NCI-H748 (cell line): Measurements from ENCODE around the gene GLP2R.

Experiments used
- DNase-seq: peaks from one replicate; lab custom pipeline; 2025; ENCODE audit not compliant: unreplicated experiment; lab: John Stamatoyannopoulos, UW

Gene GLP2R

DNA sequence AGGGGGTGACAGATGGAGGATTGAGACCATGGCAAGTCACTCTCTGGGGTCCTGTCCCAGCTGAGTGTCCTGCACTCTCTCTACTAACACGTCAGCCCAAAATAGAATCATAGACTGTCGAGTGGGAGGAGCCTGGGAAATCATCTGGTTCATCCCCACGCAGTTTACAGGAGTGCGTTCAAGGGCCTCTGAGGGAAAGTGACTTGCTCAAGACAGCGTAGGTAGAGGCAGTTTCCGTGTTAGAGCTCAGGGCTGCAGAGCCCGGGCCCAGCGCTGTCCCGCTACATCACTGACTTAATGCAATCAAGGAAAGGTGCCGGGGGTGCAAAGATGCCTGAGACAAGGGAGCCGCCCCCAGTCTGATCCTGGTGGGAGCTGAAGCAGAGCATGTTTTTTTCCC is 14.2 kb upstream of the GLP2R start:
- no peak for DNase-seq

DNA sequence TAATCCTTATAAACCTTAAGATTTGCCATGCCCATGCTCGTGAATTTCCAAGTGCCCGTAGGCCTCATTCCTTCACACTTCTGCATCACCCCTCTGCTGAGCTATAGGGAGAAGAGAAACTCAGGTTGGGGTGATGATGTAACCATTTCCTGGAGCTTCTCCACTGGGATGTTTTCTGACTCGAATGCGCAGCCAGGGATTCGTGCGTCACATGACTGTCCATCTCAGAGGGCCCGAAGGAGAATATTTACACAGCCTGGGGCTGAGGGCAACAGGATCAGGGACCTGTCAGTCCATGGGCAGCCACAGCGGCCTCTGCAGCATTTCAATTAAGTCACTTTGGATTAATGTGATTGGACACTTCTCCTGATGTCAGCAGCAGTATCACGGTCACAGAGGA is 12.6 kb upstream of the GLP2R start:
- no peak for DNase-seq

DNA sequence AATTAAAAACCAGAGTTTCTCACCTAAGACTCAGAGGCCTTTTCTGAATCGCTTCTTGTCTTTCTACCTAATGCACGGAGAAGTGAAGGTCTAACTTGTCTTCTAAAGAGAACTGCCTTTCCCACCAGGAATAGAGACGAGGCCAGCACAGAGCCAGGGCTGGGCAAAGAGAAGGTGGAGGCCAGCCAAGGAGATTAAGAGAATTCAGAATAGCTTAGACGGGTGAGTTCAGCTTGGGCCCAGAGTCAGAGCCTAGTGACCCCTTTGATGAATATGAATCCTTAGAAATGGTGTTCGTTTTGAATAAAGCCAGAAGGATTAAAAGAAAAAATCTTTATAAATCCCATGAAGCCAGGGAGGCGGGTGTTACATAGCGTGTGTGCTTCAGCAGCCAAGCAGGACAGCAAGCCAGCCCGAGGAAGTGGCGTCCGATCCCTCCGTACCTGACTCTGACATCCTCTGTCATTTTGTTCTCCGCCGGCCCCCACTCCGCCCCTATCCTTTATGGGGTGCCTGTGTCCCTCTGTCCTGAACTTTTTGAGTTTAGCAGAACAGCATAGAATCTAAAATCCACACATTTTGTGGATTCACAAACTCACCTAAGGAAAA is 11.3 kb upstream of the GLP2R start:
- DNase-seq: no peak

DNA sequence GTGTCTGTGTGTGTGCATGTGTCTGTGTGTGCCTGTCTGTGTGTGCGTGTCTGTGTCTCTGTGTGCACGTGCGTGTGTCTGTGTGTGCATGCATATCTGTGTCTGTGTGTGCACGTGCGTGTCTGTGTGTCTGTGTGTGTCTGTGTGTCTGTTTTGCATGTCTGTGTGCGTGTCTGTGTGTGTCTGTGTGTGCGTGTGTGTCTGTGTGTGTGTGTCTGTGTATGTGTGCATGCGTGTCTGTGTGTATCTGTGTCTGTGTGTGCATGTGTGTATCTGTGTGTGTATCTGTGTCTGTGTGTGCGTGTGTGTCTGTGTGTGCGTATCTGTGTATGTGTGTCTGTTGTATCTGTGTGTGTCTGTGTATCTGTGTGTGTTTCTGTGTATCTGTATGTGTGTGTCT is 9.3 kb upstream of the GLP2R start:
- no peak for DNase-seq

DNA sequence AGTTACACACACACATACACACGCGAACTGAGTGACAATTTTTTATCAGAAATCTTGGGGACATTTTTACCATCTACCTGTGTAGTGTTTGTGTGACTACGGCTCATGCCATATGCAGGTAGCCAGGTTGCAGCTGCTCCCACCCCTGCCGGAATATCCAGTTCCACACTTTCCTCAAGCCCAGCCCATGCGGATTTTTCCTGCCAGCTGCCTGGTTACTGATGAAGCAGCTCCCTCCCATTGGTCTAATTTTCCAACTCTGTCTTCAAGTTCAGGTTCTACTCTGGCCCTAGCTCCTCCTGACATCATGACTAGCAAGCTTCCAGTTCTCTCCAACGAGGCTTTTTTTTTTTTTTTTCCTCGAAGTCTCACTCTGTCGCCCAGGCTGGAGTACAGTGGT is 8.6 kb upstream of the GLP2R start:
- no peak for DNase-seq

DNA sequence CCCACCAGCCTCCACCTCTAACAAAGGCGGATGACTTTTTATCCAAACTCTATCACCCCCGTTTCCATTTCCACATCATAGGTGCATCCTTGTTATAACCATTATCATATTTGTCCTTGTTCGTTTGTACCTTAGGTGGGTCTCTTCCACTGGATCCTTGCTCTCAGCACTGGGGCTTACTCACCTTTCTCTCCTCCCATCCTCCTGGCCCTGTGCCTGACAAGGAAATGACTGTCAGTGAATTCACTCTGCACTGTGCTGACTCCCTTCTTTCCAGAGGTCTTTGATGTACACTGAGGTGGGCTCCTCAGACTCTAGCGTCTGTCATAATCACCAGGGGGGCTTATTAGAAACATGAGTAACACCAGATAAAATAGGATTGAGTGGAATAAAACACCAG is 7.0 kb upstream of the GLP2R start:
- no peak for DNase-seq

DNA sequence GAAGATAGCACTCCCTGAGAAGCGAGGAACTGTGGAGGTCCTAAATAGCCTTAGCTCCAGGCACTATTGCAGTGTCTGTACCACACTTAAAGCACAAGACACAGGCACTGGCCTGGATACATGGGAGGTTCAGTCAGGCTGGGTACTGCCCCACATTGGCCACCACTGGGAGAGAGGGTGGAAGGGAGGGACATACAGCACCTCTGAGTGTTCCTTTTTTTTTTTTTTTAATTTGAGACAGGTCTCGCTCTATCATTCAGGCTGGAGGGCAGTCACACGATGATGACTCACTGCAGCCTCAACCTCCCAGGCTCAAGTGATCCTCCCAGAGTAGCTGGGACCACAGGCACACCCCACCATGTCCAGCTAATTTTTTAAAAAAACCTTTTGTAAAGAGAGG is 5.3 kb upstream of the GLP2R start:
- DNase-seq: no peak

DNA sequence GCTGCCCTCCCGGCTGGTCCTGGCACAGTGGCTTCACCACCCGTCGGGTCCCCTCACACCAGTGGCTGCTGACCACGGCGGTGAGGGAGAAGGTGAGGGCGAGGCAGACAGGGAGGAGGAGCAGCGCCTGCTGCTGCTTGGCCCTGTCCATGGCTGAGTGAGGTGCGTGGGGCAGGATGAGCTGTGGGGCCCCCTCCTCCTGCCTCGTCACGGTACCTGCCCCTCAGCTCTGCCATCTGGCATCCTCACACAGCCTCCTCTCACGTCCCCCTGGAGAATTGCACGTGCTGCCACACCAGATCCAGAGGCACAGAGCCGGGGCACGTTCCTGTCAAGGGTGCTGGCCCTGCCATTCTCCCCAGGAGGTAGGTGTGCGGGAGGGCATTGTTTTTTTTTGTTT is 3.8 kb upstream of the GLP2R start, which contains the start of gene GSG1L2:
Gene GSG1L2, minus strand, starts transcription at position 159 of the 400 bp plus-strand sequence. Its CDS starts 8 bp downstream, at position 151.
- no peak for DNase-seq

DNA sequence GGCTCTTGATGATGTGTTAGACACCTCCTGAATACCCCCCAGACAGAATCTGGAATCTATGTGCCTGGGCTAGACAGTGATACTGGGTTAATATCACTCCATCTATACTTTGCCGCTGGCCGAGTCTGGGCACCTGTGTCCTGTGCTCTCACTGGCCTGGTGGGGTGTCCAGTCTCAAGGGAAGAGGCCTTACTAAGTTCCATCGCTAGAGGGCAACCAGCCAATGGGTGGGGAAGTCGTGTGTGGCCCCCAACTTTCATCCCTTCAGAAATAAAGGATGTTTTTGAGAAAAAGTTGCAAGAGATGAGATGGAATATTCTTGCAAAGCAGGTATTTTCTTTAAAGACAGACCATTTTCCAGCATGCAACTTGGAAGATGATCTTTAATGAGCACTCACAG is 1.6 kb upstream of the GLP2R start:
- no peak for DNase-seq

DNA sequence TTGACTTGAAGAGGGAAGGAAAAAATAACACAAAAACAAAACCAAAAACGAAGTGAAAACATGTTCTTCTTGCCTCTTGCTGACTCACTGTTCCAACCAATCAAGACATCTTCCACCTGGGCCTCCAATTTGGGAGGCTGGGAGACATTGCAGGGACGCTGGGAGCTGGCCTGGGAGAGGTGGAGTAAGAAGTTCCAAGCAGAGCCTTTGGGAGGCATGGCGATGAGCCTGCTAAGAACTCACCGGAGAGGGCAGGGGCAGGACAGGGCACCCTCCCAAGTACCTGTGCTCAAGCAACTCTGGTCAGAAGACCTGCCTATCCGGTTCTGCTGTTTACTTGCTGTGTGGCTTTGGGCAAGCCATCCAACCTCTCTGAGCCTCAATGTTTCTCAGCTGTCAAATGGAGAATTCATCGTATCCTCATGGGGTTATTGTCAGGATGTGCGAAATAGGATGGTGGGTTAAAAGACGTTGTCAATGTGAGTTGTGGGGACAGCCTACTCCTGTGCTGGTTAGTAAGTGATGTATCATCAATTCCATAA is 856 bp upstream of the GLP2R start:
- DNase-seq: no peak

DNA sequence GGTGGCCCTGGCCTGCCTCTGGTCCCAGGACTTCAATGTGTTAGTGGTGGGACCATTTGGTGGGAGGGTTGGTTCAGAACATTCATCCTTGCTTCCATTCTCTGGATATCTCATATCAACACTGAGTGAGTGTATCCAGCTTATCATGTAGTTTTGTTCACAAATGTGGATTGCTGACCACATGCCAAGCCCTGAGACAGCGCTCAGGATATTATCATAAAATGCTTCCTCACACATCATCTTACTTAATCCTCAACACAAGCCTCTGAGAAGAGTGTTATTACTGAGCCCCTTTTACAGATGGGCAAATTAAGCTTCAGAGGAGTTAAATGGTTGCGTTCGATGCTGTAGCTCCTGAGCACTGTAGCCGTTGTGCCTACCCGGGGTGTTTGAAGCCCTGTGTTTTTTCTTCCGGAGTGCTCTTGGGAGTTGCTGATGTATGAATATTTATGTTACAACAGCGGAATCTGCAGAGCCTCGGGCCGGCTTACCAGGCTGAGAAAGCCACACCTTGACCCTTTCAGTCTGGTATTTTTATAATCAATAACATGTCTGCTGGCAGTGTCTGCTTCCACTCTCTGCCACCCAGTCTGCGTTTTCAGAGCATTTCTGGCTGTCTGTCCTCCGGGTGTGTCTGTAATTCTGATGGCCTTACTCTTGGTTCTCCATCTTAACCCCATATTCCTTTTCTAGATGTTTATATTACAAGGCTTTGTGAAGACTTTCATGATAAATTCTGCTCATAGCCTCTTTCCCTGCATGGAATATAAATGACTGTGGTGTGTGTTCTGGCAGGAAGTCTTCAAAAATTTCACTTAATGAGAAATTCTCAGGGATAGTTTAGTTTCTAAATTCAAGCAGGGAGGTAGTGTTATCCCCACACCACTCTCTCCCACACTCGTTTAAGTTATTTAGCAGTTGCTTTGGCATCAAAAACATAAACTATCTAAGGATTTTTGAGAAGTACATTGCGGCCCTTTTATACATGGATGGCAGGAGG is 2.9 kb downstream of the GLP2R start:
- DNase-seq: no peak

DNA sequence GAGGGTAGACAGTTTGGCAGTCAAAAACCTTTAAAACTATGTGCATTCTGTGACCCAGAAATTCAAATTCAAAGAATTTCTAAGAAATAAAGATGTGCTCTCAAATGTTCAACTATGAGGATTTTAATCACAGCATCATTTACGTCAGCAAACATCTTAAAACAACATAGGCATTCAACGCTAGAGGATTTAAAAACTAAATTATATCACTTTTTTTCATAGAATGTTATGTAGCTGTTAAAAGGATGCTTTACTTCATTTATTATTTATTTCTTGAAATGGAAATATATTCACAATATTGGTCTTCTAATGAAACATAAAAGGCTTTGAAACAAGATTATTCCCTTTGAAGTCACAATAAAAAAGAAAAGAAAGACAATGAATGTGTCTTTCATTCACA is 3.6 kb downstream of the GLP2R start:
- no peak for DNase-seq

DNA sequence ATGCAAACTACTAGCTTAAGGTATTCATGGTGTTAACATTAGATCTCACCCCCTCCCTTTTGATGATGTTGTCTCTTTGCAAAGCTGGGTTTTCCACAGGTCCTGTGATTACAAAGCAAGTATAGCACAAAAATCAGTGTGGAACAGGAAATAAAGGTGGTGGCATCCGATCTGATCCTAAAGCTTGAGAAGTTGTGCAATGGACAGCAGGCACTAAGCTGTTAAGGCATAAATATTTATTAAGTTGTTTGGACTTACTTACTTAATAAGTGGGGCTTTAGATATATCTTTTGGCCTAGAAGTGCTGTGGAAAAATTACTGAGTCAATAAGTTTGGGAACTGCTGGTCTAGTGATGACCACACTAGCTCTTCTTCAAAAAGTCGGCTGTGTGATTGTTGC is 5.0 kb downstream of the GLP2R start:
- DNase-seq: no peak

DNA sequence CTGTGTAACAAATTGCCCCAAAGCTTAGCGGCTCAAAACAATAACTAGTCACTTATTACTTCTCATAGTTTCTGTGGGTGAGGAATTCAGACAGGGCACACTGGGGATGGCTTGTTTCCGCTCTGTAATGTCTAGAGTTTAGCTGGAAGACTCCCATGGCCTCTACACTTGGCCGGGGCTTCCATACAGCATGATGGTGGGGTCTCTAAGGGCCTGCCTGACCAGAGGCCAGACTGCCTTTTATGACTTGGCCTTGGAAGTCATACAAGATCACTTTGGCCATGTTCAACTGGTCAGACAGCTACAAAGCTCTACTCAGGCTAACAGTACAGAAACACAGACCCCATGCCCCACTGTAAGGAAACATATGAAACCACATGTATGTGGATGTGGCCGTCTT is 8.2 kb downstream of the GLP2R start:
- no peak for DNase-seq

DNA sequence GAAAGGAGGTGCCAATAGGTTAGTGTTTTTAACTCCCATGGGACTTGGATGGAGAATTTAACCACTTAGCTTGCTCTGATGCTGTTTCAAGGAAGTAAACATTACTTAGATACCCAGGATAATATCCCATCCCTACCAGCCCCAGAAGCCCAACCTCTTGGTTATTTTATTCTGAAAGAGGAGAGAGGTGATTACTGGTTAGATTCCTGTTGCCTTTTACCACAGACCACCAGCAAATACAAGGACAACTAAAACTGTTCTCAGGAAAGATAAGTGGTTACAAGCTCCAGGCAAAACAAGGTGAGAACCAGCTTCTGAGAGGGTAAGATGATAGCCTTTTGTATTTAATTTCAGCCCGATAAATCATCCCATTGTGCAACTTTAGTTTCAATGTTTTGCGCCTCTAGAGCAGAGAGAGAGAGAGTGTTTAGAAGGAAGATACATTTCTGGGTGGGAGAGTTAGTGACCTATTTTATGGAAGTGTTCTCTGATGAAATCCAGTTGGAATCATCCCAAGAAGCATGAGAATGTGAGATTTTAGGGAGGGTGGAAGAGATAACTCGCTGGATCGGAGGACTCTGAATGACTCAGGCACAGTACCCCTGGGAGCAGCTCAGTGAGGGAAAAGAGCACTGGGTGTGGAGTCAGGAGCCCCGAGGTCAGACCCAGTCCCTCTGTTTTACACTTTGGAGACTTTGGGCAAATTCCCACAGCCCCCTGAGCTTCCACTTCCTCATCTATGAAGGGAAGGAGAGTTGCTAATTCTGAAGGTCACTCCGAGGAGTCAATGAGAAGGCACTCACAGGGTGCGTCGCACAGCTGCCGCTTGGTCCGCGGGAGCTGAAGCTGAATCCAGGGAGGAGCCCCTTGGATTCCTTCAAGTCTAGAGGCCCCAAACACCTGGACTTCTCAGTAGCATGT is 12.1 kb downstream of the GLP2R start:
- no peak for DNase-seq

DNA sequence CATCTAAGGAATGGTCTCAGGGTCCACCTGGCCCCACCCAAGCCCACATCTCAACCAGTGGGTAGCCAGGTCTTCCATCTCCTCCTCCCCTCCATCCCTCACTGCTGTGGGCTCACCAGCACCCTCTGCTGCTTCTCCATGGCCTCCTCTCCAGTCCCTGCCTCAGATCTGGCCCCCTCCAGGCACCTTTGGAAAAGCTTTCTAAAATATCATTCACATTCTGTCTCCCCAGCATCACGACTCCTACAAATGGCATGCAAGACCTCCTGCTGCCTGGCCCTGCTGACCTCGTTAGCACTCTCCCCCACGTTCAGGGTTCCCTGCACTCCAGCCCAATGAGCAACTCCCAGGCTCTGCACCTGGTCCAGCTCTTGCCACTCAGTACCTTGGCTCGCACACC is 13.7 kb downstream of the GLP2R start:
- DNase-seq: no peak

DNA sequence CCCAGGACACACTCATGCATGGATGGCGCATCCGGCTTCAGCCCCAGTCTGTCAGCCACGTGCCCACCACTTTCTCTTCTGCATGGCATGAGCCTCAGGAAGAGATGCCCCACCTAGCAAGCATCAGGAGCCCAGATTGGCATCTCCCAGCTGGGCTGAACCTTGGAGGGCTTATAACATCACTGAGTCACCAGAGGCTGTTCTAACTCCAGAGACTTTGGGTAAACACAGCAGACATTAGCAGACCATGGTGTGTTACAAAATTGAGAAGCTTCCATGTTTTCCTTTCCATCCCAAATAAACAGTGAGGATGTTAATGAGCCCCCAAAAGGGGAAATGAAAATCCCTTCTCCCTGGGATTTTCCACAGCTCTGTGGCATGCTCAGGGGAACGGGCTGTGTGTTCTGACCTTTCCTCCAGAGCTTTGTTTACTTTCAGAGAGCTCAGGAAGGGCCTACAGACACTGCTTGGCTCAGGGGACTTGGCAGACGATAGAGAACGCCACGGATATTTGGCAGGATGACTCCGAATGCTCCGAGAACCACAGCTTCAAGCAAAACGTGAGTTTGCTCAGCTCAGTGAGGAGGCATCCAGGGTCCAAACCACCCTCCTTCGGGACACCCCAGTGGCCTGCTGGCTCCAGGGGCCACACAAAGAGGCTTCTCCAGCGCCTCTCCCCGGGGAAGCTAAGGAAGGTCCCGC is 16.5 kb downstream of the GLP2R start:
- DNase-seq: no peak

DNA sequence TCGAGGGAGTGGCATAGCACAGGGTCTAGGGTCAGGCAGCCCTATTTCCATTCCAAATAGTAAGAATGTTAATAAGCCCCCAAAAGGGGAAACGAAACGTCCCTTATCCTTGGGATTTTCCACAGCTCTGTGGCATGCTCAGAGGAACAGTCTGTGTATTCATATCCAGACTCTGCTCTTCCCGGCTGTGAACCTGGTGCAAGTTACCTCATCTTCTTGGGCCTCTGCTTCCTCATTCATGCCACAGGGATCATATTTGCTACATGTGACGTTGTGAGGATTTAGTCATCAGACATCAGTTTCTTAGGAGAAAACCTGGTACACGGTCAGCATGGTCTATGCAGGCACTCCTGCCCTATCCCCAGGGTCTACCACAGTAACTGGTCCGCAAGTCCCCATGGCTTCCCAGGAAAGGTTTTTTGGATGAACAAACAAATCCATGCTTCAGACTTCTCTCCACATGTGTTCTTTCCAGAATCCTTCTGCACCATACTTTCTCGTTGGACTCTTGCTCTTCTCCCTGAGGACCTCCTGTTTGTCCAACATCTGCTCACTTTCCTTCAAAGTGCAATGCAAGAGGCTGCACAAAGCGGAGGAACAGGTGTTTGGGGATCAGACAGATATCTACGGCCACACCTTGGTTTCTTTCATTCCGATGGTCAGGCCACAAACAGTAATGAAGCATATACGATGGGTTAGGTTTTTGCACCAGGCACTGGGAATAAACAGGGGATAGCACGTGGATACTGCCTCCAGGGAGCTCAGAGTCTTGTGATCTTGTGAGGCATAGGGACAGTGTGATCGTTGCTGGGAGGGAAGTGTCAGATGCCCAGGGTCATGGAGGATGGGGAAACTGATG is 17.7 kb downstream of the GLP2R start:
- DNase-seq: no peak

DNA sequence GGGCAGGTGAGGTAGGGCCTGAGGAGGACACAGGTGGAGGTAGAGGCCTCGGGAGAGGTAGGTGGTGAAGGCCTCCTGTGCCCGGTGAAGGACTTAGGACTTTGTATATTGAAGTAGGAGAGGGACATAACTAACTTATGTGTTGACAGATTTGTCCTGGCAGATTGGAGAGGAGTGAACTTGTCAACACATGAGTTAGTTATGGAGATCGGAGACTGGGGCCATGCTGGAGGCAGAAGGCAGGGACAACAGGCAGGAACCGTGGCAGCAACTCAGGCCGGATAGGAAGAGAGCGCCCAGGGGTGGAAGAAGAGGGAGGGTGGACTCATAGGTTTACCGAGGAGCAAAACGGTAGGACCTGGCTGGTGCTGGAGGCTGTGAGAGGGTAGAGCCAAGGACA is 18.4 kb downstream of the GLP2R start:
- no peak for DNase-seq

DNA sequence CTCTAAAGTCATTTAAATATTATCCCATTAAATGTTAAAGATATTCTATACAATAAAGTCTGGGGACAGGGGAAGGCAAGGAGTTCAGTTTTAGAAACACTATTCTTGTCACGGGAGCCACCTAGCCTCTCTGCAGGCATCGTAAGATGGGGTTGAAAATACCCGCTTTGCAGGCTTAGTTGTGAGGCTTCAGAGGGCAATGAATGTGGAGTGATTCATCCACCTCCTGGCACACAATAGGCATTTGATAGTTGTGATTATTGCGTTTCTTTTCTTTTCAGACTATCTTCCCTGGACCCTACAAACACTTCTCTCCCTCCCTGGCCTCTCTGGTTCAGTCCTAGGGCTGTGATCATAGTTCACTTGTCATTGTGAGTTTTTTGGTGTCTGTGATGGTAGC is 19.6 kb downstream of the GLP2R start:
- no peak for DNase-seq
